Small intestine (tissue), 7 donors: ENCODE data around the gene FBXW7. TPM values are rescaled to one million over a fixed set of nuclear protein-coding genes. Genes with fewer than 3 reads are reported as not detected.

Source experiments
- DNase-seq, 2 donors: peaks; one replicate each; pipeline versions ENCODE4 v3.0.0 to v3.0.0-alpha.2; 2013
- FAIRE-seq: peaks from 2 replicates; lab custom pipeline; 2012; peaks lifted over from hg19 to GRCh38; lab: Jason Lieb, UNC
- H3K27ac ChIP-seq, 3 donors: one replicate each; pipeline ENCODE4 v1.5.1; 2013; ENCODE audit warnings: low read length in 2 of 3, mild to moderate bottlenecking in 2 of 3, control low read depth in 1 of 3, inconsistent platforms in 1 of 3, low read depth in 1 of 3, moderate library complexity in 1 of 3
- H3K27me3 ChIP-seq, 3 donors: one replicate each; pipeline ENCODE4 v1.6.1; 2013; ENCODE audit warnings: low read length in 3 of 3, inconsistent platforms in 1 of 3; ENCODE audit not compliant: control insufficient read depth in 3 of 3, insufficient read depth in 3 of 3
- H3K36me3 ChIP-seq, 3 donors: one replicate each; pipeline ENCODE4 v1.6.1; 2013; ENCODE audit warnings: low read length in 3 of 3, inconsistent platforms in 1 of 3, low read depth in 1 of 3, mild to moderate bottlenecking in 1 of 3, moderate library complexity in 1 of 3; ENCODE audit not compliant: control insufficient read depth in 3 of 3, insufficient read depth in 2 of 3
- H3K4me1 ChIP-seq, 3 donors: one replicate each; pipeline ENCODE4 v1.6.1; 2013; ENCODE audit warnings: low read length in 2 of 3, inconsistent platforms in 1 of 3, low read depth in 1 of 3, mild to moderate bottlenecking in 1 of 3, moderate library complexity in 1 of 3; ENCODE audit not compliant: control insufficient read depth in 3 of 3, insufficient read depth in 2 of 3
- H3K4me3 ChIP-seq, 3 donors: one replicate each; pipeline ENCODE4 v1.5.1; 2013; ENCODE audit warnings: low read length in 3 of 3, control low read depth in 1 of 3, inconsistent platforms in 1 of 3, low read depth in 1 of 3, mild to moderate bottlenecking in 1 of 3, moderate library complexity in 1 of 3
- H3K9me3 ChIP-seq, 2 donors: one replicate each; pipeline ENCODE4 v1.6.1; 2013; ENCODE audit warnings: low read depth in 1 of 2, low read length in 1 of 2; ENCODE audit not compliant: control insufficient read depth in 2 of 2, insufficient read depth in 1 of 2
- WGBS, 3 donors: extraction: QIAGEN DNeasy Blood & Tissue Kit; methylation state at CpG; one replicate each; pipeline ENCODE4 v1.1.7; 2013; 5-methylcytosine and 5-hydroxymethylcytosine counted together
- polyA plus RNA-seq, 4 donors: library from polyadenylated mRNA; stranded (reverse) in 3 of 4; unstranded in 1 of 4; fragments of 200-250 nt in 3 of 4; fragments of 120-200 nt in 1 of 4; gene quantifications; one replicate each; pipeline versions ENCODE4 v1.2.1 to v1.2.3, GENCODE V29; 2013
- donor health status: healthy with polysubstance abuse.
- donor health status: control.
- donor health status: control.
- donor health status: Bipolar disorder and iron deficiency.
- donor health status: healthy.

The FBXW7 gene
- polyA plus RNA-seq, 4 donors, result 7.4 to 18.1 (median 8.7) TPM

DNA sequence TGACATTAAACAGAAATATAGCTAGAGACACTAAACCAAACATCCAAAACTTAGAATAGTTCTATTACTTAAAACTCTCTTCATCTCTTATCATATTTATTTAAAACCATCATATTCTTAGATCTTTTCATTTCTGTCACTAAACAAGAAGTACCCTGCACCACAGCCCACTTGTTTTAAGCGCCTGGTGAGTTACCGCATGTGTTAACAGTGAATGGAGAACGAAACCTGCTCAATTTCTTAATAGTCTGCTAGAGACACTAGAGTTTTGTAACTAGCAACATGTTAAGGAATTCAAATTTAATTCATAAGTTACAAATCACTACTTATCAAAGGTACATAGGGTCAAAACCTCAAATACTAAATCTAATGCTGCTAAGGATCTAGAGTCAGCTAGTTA lies 111.5 kb downstream of the FBXW7 start:
- peaks cover 3 to 32% (median 3%) of the 10 kb centered on the region in 3 donors for H3K4me1 ChIP-seq
- WGBS, 3 donors, result 96 to 98% (median 96%) methylated on average over 3 of the region's 3 CpGs
- no peaks in the 10 kb centered on the region for H3K9me3 ChIP-seq
- H3K4me3 ChIP-seq, result no peak overlapping the region
- no peak overlapping the region for H3K27ac ChIP-seq
- no peaks in the 10 kb centered on the region for H3K36me3 ChIP-seq
- no peaks in the 10 kb centered on the region for H3K27me3 ChIP-seq
- DNase-seq, result no peak
- FAIRE-seq, result no peak

DNA sequence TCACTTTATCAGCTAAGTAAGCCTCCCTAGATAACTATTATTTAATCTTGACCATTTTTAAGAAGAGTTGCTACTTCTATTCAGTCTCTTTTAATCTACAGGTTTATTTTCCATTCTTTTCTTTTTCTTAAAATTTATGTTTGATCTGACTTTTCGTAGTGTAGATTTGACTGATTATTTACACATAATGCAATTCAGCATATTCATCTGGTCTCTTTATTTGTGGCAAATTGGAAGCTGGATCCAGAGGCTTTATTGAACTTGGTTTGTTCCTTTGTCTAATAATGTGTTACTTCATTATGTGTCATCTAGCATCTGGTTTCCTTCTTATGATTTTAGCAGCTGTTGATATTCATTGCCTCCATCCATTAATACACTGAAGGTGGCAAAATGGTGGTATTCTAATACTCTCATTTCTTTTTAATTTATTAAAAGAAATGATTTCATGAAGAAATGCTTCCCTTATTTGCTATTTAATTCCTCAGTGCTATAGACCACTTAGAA lies 113.0 kb downstream of the FBXW7 start:
- no peaks in the 10 kb centered on the region for H3K9me3 ChIP-seq
- WGBS, 3 donors, result 82 to 100% (median 90%) methylated on average over 1 of the region's 1 CpG
- H3K27ac ChIP-seq, result no peak overlapping the region
- no peak for DNase-seq
- H3K36me3 ChIP-seq, result no peaks in the 10 kb centered on the region
- no peak overlapping the region for H3K4me3 ChIP-seq
- FAIRE-seq, result no peak
- peaks cover 3 to 34% (median 3%) of the 10 kb centered on the region in 3 donors for H3K4me1 ChIP-seq
- no peaks in the 10 kb centered on the region for H3K27me3 ChIP-seq

DNA sequence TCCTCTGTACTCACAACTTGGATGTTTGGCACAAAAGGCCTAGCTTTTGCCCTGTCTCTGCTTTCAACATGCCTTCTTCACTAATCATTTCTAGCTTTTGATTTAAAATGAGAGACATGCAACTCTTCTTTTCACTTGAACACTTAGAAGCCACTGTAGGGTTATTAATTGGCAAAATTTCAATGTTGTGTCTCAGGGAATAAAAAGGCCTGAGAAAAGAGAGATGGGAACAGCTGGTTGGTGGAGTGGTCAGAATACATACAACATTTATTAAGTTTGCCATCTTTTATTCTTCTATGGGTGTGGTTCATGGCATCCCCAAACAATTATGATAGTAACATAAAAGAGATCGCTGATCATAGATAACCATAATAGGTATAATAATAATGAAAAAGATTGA lies 114.3 kb downstream of the FBXW7 start:
- DNase-seq (no peak), FAIRE-seq (no peak)
- Histone ChIP-seq H3K36me3 (no peaks in the 10 kb centered on the region), H3K9me3 (no peaks in the 10 kb centered on the region), H3K4me3 (no peak overlapping the region), H3K27ac (no peak overlapping the region), H3K4me1 (peaks cover 3 to 27% (median 3%) of the 10 kb centered on the region in 3 donors), H3K27me3 (no peaks in the 10 kb centered on the region)
- WGBS, 3 donors, result 84 to 92% (median 88%) methylated on average over 1 of the region's 1 CpG

DNA sequence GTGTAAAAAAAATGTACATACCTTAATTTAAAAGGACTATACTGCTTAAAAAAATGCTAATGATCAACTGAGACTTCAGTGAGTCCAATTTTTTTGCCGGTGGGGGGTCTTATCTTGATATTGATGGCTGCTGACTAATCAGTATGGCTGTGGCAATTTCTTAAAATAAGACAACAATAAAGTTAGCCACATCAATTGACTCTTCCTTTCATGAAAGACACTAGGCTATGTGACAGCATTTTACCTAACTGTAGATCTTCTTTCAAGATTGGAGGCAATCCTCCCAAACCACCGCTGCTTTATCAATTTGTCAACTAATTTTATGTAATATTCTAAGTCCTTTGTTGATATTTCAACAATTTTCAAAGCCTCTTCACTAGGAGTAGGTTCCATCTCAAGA lies 116.1 kb downstream of the FBXW7 start:
- no peak for FAIRE-seq
- no peak overlapping the region for H3K4me3 ChIP-seq
- WGBS, 3 donors, result 60 to 67% (median 60%) methylated on average over 2 of the region's 2 CpGs

DNA sequence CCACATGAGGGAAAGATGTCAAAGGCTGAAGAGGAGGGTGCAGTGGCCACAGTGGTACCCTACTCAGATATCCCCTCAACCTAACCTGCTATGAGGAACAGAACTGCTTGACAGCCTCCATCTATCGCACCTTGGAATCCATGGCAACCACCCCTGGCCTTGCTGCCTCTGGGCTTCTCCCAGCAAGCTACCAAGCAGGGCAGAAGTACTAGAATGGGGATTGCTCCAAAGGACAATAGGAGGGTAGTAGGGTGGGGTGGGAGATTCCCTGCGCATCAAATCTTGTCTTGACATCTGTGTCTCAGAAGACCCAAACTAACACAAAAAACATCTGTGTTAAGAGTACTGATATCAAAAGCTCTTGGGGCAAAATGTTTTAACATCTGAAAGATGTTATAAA lies 118.2 kb downstream of the FBXW7 start:
- FAIRE-seq, result no peak
- Histone ChIP-seq H3K27me3 (no peaks in the 10 kb centered on the region), H3K4me1 (peaks cover 0 to 6% (median 0%) of the 10 kb centered on the region in 3 donors), H3K9me3 (no peaks in the 10 kb centered on the region), H3K27ac (no peak overlapping the region), H3K4me3 (no peak overlapping the region), H3K36me3 (no peaks in the 10 kb centered on the region)
- no peak for DNase-seq
- WGBS, 3 donors, result 97 to 100% (median 98%) methylated on average over 2 of the region's 2 CpGs

More for the DNA sequence above, 116.1 kb downstream of the FBXW7 start:
- Histone ChIP-seq H3K36me3 (no peaks in the 10 kb centered on the region), H3K4me1 (peaks cover 0 to 15% (median under 1%) of the 10 kb centered on the region in 3 donors), H3K9me3 (no peaks in the 10 kb centered on the region), H3K27me3 (no peaks in the 10 kb centered on the region), H3K27ac (no peak overlapping the region)
- no peak for DNase-seq

DNA sequence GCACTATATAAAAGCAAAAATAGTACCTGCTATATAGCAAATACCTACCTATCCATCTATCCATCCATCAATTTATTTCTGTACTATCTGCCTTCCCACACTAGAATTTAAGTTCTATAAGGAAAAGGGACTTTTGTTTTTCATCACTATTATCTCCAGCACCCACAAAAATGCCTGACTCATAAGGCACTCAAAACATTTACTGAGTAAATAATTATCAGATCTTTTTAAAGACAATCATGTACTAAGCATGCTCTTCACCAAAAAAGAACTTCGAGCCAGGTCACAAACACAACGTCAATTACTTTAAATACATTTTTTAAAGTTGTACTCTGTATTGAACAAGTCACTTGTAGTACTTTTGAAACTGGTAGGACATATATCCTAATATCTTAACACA lies 119.9 kb downstream of the FBXW7 start:
- Histone ChIP-seq H3K9me3 (no peaks in the 10 kb centered on the region), H3K27ac (no peak overlapping the region), H3K4me1 (peaks cover 0 to 6% (median 0%) of the 10 kb centered on the region in 3 donors), H3K4me3 (no peak overlapping the region), H3K27me3 (no peaks in the 10 kb centered on the region), H3K36me3 (no peaks in the 10 kb centered on the region)
- FAIRE-seq (no peak), DNase-seq (no peak)
- WGBS, 3 donors, result 86 to 90% (median 87%) methylated on average over 2 of the region's 2 CpGs

DNA sequence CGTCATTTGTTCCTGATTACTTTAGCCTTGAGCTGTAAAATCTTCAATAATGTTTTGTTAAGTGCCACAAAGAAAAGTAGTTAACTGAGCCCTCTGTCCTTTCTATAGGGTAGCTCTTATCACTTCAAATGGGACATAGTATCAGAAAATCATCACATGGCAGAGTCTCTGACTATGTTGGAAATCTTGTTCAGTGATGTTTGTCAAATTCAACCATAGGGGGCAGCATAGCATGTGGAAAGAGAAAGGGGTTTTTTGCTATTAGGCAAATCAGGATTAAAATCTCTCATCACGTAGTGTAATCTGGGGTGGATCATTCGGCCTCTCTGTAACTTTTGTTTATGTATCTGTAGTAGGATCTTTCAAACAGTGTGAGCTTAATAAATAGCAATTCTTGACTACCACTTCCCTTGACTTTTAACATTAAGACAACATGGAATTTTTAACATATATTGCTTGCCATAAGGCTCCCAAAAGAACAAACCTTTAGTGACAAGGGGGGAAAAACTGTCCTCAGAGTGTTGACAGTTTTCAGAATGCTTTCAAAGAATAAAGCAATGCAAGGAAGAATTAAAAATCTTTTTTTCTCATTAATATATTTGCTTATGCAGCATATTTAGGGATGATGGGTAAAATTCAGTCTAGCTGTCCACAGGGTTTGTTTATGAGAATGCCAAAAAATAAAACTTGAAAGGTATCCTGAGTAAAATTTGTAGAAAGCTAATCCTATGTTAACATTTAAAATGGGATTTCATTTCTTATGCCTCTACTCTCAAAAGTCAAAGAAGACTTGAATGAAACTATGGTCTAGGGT lies 127.2 kb downstream of the FBXW7 start:
- DNase-seq, result peak; percentile 46 to 52
- Histone ChIP-seq H3K27ac (no peak overlapping the region), H3K36me3 (peaks cover 0 to 2% (median 0%) of the 10 kb centered on the region in 3 donors), H3K27me3 (no peaks in the 10 kb centered on the region), H3K9me3 (no peaks in the 10 kb centered on the region), H3K4me1 (no peaks in the 10 kb centered on the region), H3K4me3 (no peak overlapping the region)
- no peak for FAIRE-seq
- WGBS, 3 donors, result 35 to 49% (median 47%) methylated on average over 3 of the region's 3 CpGs

DNA sequence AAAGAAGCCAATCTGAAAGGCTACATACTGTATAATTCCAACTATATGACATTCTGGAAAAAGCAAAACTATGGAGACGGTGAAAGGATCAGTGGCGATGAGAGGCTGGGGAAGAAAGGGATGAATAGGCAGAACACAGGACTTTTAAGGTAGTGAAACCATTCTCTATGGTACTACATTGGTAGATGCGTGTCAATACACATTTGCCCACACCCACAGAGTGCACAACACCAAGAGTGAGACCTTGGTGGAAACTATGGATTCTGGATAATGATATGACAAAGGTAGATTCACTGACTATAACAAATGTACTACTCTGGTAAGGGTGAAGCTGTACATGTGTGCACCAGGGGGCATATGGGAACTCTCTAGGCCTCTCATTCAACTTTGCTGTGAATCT lies 134.5 kb downstream of the FBXW7 start:
- Histone ChIP-seq H3K36me3 (peaks cover 0 to 5% (median 2%) of the 10 kb centered on the region in 3 donors), H3K4me3 (no peak overlapping the region), H3K9me3 (no peaks in the 10 kb centered on the region), H3K4me1 (no peaks in the 10 kb centered on the region), H3K27me3 (no peaks in the 10 kb centered on the region), H3K27ac (no peak overlapping the region)
- 92 to 99% (median 99%) methylated on average over 3 of the region's 3 CpGs for WGBS, 3 donors
- FAIRE-seq (no peak), DNase-seq (no peak)
